ENCODE measurements around the gene CFAP299. TPM values are rescaled to one million over a fixed set of nuclear protein-coding genes. Genes with fewer than 3 reads are reported as not detected.

The CFAP299 gene
- total and polyA plus RNA-seq, 2 of the 13 experiments (the other 11 are each of a cell fraction or from before 2014, with no cell fraction given), result not detected

DNA sequence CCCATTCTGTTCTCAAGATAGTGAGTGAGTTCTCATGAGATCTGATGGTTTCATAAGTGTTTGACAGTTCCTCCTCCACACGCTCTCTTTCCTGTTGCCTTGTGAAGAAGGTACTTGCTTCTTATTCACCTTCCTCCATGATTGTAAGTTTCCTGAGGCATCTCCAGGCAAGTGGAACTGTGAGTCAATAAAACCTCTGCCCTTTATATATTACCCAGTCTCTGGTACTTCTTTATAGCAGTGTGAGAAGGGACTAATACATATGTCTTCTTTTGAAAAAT is 58.4 kb downstream of the CFAP299 start (continued):
- TF ChIP-seq, protein P1, sequence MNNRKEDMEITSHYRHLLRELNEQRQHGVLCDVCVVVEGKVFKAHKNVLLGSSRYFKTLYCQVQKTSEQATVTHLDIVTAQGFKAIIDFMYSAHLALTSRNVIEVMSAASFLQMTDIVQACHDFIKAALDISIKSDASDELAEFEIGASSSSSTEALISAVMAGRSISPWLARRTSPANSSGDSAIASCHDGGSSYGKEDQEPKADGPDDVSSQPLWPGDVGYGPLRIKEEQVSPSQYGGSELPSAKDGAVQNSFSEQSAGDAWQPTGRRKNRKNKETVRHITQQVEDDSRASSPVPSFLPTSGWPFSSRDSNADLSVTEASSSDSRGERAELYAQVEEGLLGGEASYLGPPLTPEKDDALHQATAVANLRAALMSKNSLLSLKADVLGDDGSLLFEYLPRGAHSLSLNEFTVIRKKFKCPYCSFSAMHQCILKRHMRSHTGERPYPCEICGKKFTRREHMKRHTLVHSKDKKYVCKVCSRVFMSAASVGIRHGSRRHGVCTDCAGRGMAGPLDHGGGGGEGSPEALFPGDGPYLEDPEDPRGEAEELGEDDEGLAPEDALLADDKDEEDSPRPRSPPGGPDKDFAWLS (CRISPR knock-in tag; IDR thresholded peaks at IDR 0.05; ENCODE audit: borderline replicate concordance), result no peak
- TF ChIP-seq ZNF660 (CRISPR knock-in tag; IDR thresholded peaks at IDR 0.05; ENCODE audit: borderline replicate concordance, low read depth), result no peak
- TF ChIP-seq, protein P2, sequence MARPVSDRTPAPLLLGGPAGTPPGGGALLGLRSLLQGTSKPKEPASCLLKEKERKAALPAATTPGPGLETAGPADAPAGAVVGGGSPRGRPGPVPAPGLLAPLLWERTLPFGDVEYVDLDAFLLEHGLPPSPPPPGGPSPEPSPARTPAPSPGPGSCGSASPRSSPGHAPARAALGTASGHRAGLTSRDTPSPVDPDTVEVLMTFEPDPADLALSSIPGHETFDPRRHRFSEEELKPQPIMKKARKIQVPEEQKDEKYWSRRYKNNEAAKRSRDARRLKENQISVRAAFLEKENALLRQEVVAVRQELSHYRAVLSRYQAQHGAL (CRISPR knock-in tag; IDR thresholded peaks at IDR 0.05; ENCODE audit: not compliant biosample characterization), result no peak
- no peak for TF ChIP-seq ZBTB3 (CRISPR knock-in tag; IDR thresholded peaks at IDR 0.05; ENCODE audit: borderline replicate concordance, low read depth)
- no peak for TF ChIP-seq ZFYVE20 (CRISPR knock-in tag; IDR thresholded peaks at IDR 0.05; ENCODE audit: borderline replicate concordance, low read depth)
- TF ChIP-seq MAF1 (CRISPR knock-in tag; IDR thresholded peaks at IDR 0.05; ENCODE audit: borderline replicate concordance), result no peak
- TF ChIP-seq CCDC6 (CRISPR knock-in tag; IDR thresholded peaks at IDR 0.05), result no peak
- TF ChIP-seq, protein P3, sequence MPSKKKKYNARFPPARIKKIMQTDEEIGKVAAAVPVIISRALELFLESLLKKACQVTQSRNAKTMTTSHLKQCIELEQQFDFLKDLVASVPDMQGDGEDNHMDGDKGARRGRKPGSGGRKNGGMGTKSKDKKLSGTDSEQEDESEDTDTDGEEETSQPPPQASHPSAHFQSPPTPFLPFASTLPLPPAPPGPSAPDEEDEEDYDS (CRISPR knock-in tag; IDR thresholded peaks at IDR 0.05), result no peak
- no peak for TF ChIP-seq ZNF256 (CRISPR knock-in tag; conservative IDR thresholded peaks at IDR 0.05)

DNA sequence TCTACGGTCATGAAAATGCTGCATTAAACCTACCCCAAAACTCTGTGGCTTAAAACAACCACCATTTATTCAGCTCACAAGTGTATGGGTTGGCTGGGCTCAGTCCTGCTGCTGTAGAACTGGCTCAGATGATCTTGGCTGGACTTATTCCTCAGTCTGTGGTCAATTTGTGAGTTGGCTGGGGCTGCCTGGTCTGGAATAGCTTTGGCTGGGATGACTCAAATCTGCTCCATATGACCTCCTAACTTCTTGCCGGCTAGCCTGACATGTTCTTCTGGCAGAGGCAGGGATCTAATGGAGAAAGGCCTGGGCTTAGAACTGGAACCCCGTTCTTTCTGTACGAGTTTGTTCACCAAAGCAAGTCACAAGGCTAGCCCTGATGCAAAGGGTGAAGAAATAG is 71.7 kb downstream of the CFAP299 start:
- no peak for FAIRE-seq
- WGBS (ENCODE audit: low lambda C conversion rate), result 0% methylated on average over 4 of the region's 4 CpGs
- no peaks in the 10 kb centered on the region for H3K9me3 ChIP-seq (ENCODE audit: low read length)
- intact Hi-C loops (cut with micrococcal nuclease; ENCODE audit: unreplicated experiment), result no loop called here
- no peak overlapping the region for H3K4me2 ChIP-seq (ENCODE audit: low read depth, low read length)
- no peak for DNase-seq (ENCODE audit: low spot score)
- in situ Hi-C loops (cut with HindIII; ENCODE audit: extremely low pct_ligation_motif_present, low pct_unique_long_range_greater_than_20kb), result no loop called here
- no TSS peak for BruUV-seq (replicated peaks)
- no peaks in the 10 kb centered on the region for H3K36me3 ChIP-seq (replicated peaks in 1 of 2; ENCODE audit: control insufficient read depth in 1 of 2, insufficient read depth in 2 of 2, low read length in 2 of 2)
- H4K20me1 ChIP-seq (ENCODE audit: insufficient read depth, low read length), result no peaks in the 10 kb centered on the region
- CTCF ChIA-PET (ENCODE audit: low intra/inter-chr PET ratio, low total read pairs), result no interaction called here
- no peak overlapping the region for H3K27ac ChIP-seq (ENCODE audit: extremely low read length, insufficient read depth, low read length)
- ATAC-seq, result no peak
- no peak overlapping the region for H2AFZ ChIP-seq (ENCODE audit: low read length)
- no peak overlapping the region for H3K9ac ChIP-seq (ENCODE audit: insufficient read depth, low read depth, low read length)
- TF ChIP-seq DZIP1 (CRISPR knock-in tag; IDR thresholded peaks at IDR 0.05), result no peak
- no peak for TF ChIP-seq ZNF530 (CRISPR knock-in tag; IDR thresholded peaks at IDR 0.05; ENCODE audit: low read depth)
- no peak for TF ChIP-seq GMEB1 (CRISPR knock-in tag; IDR thresholded peaks at IDR 0.05; ENCODE audit: borderline replicate concordance)
- no peaks in the 10 kb centered on the region for H3K4me1 ChIP-seq (ENCODE audit: insufficient read depth, low read length)
- H3K79me2 ChIP-seq (ENCODE audit: insufficient read depth, low read length), result no peaks in the 10 kb centered on the region
- no peaks in the 10 kb centered on the region for H3K27me3 ChIP-seq (ENCODE audit: control insufficient read depth in 1 of 2, insufficient read depth in 2 of 2, low read length in 2 of 2)
- no peak overlapping the region for H3K4me3 ChIP-seq (replicated peaks in 1 of 3; ENCODE audit: insufficient read depth in 1 of 3, low read depth in 2 of 3, low read length in 3 of 3)
- POLR2A ChIA-PET, result no interaction called here

All from HepG2 (cell line).